ENCODE measurements around the gene FHIP1B.

- TF ChIP-seq CTCF (IDR thresholded peaks at IDR 0.05): no peak
- TF ChIP-seq EZH2phosphoT487 (IDR thresholded peaks at IDR 0.05): no peak
Observed at GRCh38 chr11:6263662-6264061, 29.2 kb upstream of the FHIP1B start.
